Amniotic epithelial cell (primary cell): ENCODE data around the gene BAX.

Experiments
- DNase-seq: peaks from one replicate; pipeline ENCODE4 v3.0.0-alpha.2; 2010; ENCODE audit warnings: low read depth

The BAX gene

DNA sequence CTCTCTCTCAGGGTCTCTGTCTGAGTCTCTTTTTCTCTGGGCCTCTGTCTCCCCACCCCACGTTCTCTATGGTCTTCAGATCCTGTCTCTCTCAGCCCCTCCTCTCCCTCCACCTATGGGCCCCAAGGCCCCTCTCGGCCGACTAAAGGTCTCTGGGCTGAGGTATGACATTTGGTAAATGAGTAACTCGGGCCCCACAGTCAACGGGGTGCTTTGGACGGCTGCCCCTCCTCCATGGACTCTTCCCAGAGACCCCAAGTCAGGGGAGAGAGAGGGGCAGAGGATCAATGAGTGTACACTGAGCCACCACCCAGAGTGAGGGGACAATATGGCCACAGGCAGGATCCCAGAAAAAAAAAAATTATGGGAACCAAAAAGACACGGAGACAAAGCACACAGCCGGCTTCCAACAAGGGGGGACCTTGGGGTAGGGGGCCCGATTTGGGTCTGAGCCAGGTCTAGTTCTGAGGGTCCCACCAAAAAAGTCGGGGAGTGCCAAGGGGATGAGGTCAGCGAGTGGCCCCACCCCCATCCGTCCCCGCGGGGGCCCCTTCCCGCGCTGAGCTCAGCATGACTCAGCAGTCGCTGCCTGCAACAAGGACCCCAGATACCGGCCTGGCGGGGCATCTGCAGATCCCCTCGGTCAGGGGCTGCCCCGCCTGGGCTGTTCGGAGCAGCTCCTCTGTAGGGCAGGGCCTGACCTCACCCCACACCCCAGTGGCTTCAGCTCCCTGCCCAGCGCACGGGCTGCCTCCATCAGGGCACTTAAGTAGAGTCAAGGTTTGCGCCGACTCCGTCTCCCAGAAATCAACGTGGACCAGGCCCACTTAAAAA lies 8.9 kb downstream of the BAX start:
- DNase-seq, result peak; percentile 71

DNA sequence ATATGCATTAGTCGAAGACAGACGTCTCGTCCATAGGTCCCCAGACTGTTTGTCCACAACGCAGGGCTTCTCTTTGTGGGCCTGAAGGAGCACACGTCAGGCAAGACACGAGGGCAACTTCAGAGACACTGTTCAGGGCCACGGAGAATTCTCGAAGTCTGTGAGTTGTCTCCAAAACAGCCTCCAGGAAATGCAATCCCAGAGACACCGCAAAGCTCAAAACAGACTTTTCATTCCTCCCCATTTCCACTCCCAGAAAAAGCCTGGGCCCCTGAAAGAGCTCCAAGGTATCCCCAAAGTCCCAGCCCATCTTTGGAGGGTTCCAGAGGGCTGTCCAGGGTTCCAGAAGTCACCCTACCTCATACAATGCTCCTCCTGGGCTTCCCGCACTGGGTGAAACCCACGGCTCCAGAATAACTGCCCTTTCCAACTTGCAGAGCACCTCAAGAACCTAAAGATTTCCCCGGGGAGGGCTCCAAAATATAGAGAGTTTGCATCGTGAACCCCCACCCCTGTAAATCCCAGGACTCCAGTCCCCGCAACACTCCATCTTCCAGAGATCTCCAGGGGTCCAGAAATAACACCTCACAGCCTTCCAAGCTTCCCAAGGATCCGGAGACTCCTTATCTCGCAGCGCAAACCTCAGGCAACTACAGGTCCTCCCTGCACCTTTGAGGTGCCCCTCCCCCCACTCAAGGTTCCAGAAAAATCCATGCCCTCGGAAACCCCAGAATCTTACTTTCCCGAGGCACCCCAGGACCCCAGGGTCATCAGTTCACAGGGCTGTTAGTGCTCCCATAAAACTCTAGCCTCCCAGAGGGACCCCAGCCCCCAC lies 9.7 kb downstream of the BAX start:
- DNase-seq, result peak; percentile 69

DNA sequence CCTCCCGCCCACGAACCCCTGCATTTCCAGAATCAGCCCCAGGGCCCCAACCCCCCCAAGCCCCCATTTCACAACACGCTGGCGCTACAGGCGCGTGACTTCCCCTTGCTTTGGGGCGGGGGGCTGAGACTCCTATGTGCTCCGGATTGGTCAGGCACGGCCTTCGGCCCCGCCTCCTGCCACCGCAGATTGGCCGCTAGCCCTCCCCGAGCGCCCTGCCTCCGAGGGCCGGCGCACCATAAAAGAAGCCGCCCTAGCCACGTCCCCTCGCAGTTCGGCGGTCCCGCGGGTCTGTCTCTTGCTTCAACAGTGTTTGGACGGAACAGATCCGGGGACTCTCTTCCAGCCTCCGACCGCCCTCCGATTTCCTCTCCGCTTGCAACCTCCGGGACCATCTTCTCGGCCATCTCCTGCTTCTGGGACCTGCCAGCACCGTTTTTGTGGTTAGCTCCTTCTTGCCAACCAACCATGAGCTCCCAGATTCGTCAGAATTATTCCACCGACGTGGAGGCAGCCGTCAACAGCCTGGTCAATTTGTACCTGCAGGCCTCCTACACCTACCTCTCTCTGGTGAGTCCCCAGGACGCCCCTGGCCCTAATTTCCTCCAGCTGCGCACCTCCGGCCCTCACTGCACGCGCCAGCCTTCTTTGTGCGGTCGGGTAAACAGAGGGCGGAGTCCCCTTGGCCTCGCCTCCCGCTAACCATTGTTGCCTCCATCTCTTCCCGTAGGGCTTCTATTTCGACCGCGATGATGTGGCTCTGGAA lies 10.5 kb downstream of the BAX start, which contains the start of gene FTL:
TSS of gene FTL (plus strand) at position 270 of the 766 bp plus-strand sequence. CDS start at position 469, 199 bp downstream.
- DNase-seq, result peak; percentile 95

DNA sequence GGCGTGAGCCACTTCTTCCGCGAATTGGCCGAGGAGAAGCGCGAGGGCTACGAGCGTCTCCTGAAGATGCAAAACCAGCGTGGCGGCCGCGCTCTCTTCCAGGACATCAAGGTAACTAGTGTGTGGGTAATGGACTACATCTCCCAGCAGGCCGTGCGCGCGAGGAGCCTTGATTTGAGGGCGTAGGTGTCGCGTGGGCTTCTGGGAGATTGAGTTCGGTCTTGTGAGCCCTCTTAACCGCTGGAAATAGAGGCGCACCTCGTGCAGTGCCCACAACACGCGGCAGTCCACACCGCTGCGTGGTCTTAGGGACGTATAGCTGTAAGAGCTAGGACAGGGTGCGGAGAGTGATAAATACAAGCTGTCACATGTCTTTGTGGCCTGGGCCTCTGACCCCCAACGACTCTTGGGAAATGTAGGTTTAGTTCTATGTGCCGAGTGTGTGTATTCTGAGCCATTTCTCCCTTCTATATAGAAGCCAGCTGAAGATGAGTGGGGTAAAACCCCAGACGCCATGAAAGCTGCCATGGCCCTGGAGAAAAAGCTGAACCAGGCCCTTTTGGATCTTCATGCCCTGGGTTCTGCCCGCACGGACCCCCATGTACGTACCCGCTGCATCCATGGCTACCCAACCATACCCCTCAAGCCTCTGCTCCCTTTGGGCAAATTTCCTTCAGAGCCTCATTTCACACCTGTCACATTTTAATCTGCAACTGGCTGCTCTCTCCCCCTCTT lies 11.3 kb downstream of the BAX start:
- DNase-seq, result peak; percentile 71

DNA sequence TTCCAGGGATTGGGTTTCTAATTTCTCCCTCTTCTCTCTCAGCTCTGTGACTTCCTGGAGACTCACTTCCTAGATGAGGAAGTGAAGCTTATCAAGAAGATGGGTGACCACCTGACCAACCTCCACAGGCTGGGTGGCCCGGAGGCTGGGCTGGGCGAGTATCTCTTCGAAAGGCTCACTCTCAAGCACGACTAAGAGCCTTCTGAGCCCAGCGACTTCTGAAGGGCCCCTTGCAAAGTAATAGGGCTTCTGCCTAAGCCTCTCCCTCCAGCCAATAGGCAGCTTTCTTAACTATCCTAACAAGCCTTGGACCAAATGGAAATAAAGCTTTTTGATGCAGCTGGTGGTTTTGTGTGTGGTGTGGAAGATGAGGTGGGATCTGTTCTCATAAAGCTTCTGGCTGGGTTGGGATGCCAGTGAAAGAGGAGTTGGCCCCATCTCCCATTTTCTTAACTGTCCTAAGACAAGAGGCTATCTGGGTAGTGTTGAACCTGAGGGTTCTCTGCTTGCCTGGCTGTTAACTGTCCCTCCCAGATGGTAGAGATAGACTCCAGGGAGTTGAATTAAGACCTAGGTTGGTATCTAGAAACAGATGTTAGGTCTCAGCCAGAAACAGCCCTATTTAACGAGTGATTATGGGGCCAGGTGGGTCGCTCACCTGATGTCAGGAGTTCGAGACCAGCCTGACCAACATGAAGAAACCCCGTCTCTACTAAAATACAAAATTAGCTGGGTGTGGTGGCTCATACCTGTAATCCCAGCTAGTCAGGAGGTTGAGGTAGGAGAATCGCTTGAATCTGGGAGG lies 12.1 kb downstream of the BAX start:
- DNase-seq, result no peak

DNA sequence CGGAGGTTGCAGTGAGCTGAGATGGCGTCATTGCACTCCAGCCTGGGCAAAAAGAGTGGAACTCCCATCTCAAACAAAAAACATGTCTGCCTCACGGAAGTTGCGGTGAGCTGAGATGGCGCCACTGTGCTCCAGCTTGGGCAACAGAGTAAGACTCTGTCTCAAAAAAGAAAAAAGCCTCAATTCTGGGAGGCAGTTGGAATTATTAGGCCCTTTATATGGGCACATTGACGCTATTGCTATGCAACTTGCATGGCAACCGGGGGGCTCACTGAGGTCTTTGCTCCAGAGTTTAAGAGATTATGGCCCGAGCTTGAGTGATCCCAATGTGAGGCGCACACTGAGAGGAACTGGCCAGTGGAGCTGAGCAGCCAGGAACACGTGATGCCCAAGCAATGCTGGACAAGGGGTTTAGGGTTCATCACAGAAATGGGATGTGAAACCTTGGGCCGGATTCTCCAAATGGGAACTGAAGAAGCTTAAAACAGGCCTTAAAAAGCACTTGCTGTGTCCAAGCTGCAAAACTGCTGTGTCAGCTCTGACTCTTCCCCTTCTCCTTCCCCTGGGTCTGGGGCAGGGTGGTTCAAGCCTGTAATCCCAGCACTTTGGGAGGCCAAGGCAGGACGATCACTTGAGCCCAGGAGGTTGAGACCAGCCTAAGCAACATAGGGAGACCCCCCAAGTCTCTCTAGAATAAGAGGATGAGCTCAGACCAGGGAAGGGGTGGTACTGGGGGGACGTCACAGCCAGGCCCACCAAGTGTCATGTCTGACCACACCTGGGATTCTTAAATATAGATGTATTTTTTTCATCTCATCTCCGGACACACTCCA lies 12.9 kb downstream of the BAX start:
- DNase-seq, result peak; percentile 78

DNA sequence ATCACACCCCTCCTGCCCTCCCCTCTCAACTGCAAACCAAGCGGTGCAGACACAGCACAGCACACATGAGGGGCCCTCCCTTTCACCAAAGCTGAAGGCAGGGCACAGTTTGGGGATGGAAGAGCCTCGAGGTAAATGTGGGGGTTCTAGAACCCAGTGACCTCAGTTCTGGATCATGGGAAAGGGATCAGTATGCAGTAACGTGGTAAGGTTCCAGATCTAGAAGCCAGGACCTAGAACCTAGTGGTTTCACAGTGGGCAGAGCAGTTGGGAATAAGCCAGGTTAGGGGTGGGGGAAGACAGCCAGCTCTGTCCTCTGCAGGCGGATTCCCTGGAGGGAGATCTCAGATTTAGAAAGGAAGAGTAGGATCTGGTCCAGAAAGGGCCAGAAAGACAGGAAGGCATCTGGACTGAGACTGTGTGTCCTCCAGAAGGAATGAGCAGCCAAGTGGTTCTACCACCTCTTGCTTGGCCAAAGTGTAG lies 13.5 kb downstream of the BAX start:
- peak; percentile 67 for DNase-seq

DNA sequence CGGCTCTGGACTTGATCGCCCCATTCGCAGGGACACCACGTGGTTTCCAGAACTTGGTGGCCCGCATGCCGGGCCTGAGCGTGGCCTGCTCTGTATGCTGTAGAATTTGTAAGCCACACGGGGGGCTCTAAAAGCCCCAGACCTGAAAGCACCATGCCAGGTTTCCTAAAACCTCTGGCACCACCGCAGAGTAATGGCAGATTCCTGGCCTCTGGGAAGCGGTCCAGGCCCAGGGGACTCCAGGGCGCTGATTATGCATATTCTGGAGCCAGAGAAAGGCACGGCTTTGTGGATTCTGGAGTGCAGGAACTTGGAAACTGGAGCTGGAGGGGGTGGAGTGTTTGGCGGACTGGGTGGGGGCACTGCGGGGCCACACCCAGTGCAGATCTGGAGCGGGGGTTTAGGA lies 14.1 kb downstream of the BAX start:
- DNase-seq, result no peak

DNA sequence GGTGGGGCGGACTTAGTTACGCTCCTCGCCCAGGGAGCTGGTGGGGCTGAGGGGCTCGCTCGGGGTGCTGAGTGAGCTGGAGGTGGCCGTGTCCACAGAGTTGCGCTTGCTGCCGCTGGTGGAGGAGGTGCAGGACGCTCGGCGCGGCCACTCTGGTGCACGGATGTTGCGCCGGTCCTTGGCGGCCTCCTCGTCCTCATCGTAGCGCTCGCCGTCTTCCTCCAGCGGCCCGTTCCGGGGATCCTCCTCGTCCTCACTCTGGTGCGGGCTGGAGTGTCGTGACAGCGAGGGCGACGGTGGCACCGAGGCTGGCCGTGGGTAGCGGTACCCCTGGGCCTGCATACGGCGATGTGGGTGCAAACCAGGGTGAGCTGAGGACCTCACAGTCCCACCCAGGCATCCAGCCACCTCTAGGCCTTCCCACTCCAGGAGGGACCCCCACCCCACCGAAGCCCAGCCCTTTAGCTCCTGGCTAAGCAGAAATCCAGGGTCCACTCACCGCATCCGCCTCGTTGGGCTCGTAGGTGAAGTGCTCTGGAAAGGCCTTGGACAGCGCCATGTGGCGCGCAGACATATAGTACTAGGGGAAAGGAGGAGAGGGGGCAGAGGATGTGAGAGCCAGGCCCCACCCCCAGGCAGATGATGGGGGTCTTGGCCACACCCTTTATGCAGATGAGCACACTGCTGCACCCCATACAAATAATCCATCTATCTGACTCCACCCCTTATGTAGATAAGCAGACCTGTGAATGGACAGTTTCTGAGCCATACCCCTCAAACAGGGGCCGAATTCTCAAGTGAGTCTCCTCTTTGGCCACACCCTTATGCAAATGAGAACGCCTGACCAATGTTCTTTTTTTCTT lies 14.8 kb downstream of the BAX start:
- peak; percentile 53 for DNase-seq

DNA sequence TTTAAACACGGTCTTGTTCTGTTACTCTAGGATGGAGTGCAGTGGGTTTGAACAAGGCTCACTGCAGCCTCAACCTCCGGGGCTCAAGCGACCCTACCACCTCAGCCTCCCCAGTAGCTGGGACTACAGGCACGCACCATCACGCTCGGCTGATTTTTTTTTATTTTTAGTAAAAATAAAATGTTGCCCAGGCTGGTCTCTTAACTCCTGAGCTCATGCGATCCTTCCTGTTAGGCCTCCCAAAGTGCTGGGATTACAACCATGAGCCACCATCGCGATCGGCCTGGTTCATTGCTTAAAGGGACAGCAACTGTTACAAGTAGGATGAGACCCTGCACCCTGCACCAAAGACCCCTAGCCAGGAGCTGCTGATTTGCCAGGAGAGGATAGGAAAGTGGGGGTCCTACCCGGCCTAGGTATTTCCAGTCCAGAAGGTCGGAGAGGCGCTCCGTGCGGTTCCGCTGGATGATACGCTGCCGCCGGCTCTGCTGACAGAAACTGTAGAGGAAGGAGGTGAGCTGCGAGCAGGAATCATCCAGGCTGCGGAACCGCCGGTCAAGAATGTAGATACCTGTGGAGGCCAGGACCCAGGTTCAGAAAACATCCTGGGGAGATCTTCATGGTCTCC lies 15.6 kb downstream of the BAX start:
- DNase-seq, result no peak

DNA sequence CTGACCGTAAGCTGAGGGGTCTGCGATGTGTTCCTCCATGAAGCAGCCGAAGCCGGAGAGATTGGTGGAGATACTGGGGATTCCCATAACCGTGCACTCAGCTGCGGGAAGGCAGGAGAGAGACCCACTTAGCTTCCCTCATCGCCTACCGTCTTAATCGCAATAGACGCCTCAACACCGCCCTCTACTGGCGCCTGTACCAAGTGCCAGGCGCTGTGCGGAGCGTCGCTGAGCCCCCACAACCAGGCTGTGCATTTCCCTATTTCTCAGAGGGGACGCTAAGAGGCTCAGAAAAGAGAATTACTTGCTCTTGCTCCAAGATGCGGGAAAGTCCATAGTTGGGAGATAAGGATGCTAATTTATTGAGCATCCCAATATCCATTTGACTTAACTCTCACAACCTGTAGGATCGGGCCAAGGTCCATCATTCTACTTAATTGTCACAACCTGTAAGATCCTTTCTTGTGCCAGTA lies 16.3 kb downstream of the BAX start:
- peak; percentile 69 for DNase-seq

DNA sequence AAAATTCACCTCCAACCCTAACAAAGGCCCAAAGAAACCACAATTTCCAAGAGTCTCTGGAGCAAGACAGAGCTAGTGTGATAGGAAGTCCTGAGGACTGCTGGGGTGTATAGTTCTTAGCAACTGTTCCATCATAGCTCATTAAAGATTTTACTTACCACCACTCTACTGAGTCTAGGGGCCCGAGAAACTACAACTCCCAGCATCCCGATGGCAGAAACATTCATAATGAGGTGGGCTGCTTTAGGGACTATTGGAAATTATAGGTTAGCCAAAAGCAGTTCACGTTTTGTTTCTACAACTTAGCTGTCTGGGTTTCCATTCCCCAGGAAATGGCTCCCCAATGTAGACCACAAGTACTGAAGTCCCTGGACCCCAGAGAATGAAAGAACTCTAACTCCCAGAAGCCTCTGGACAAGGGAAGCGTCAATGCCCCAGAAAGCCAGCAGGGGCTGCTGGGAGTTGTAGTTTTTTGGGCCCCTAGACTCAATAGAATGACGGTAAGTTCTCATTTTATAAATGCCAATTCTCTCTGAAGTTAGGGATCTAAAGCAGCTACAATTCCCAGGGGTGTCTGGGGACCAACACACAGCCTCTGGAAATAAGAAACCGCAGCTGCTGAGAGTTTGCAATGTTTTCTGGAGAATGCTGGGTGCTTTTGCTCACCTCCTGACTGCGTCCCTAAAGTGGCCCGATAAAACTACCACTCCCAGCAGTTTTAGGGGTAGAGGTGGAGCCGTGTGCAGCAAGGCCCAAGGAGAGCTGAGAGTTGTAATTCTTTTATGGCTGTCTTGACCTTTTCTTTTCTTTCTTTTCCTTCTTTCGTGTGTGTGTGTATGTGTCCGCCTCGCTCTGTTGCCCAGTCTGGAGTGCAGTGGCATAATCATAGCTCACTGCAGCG lies 21.5 kb downstream of the BAX start:
- no peak for DNase-seq

DNA sequence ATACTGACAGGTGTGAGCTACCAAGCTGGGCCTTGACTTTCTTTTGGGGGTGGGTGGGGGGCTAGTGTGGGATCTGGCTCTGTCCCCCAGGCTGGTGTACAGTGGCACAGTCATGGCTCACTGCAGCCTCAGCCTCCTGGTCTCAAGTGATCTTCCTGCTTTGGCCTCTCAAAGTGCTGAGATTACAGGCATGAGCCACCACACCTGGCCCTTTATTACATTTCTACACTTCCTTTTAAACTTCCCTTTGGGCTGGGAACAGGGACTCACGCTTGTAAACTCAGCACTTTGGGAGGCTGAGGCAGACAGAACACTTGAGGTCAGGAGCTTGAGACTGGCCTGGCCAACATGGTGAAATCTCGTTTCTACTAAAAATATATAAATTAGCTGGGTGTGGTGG lies 22.4 kb downstream of the BAX start:
- no peak for DNase-seq

DNA sequence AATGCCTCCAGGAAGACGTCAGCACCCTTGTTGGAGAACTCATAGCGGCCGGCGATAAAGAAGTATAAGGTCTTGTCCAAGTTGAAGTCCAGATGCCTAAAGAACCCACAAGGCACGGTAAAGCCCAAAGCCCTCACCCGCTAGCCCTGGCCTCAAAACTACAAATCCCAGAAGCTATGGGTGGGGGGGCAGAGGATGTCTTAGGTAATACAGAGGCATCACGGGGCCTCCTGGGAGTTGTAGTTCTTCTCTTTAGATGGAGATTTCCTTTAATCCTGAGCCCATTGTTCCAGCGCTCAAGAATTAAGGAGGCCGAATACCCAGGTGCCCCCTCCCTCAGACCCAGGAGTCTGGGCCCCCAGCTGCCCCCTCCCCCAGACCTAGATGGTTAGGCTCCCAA lies 27.6 kb downstream of the BAX start:
- DNase-seq, result no peak

DNA sequence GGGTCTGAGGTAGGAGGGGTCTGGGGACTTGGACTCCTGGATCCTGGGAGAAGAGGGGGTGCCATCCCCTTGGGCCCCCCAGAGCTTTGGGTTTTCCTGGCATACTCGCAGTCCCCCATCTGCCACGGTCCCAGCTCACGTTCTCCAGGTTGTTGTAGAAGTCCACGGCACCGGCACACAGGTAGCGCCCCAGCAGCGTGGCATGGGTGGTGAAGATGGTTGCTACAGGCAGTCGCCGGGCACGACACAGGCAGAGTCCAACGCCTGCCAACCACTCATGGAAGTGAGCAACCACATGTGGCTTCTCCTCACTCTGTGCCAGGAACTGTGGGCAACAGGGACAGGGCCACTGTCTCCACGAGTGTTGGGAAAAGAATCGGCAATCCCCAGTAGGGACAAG lies 31.0 kb downstream of the BAX start:
- DNase-seq, result no peak

DNA sequence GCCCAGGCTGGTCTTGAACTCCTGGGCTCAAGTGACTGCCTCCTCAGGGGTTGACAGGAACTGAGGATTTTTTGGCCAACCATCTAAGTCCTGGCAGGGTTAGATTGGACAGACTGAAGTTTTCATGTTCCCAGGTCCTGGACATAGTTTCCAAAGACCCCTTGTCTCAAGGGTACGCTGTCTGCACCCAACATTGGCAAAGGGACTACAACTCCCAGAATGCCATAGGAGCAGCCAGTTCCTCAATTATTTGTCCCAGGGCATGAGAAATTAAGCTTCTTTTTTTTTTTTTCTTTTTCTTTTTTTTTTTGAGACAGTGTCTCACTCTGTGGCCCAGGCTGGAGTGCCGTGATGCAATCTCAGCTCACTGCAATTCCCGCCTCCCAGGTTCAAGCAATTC lies 31.5 kb downstream of the BAX start:
- DNase-seq, result no peak

DNA sequence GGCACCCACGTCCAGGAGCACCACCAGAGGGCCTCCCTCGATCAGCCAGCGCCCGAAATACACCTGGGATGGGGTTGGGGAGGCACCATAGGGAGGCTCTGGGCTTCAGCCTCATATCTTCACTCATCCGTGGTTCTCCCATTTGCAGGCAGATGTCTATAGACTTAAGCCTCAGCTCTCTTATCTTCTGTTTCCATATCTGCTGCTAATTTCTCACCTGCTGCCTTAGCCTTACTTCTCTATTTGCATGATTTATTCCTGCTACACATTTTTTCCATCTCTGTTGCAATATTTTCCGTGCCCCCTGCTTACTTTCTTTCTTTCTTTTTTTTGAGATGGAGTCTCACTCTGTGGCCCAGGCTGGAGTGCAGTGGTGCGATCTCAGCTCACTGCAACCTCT lies 32.6 kb downstream of the BAX start:
- no peak for DNase-seq
